Natural killer cell (primary cell): ENCODE data around the gene PIGA. TPM values are rescaled to one million over a fixed set of nuclear protein-coding genes. Genes with fewer than 3 reads are reported as not detected.
A peak's percentile ranks its signal among the peaks of the same experiment; 100 is the strongest.

Experiments used
- ATAC-seq, 3 donors: fragments of 150-1000 bp in 2 of 3; fragments of 200-7000 bp in 1 of 3; cut with Tn5 transposase; 1 replicate in 1 of 3; 2 replicates in 2 of 3; pipeline ENCODE4 v1.10.0; 2021; ENCODE audit warnings: mild to moderate bottlenecking in 2 of 3, moderate library complexity in 2 of 3
- DNase-seq, 2 donors: peaks; one replicate each; pipeline versions ENCODE4 v3.0.0 to v3.0.0-alpha.2; 2013 to 2021; ENCODE audit warnings: mixed read lengths in 1 of 2
- H3K27ac ChIP-seq: one replicate; pipeline ENCODE4 v1.5.1; 2013; ENCODE audit warnings: mild to moderate bottlenecking, low read length
- H3K27me3 ChIP-seq: one replicate; pipeline ENCODE4 v1.6.1; 2013; ENCODE audit warnings: low read length; ENCODE audit not compliant: control insufficient read depth, insufficient read depth
- H3K36me3 ChIP-seq: one replicate; pipeline ENCODE4 v1.6.1; 2013; ENCODE audit warnings: low read length; ENCODE audit not compliant: control insufficient read depth, insufficient read depth
- H3K4me1 ChIP-seq: one replicate; pipeline ENCODE4 v1.6.1; 2013; ENCODE audit warnings: low read length; ENCODE audit not compliant: control insufficient read depth, insufficient read depth
- H3K4me3 ChIP-seq: one replicate; pipeline ENCODE4 v1.5.1; 2013; ENCODE audit warnings: low read length
- H3K9me3 ChIP-seq: one replicate; pipeline ENCODE4 v1.6.1; 2013; ENCODE audit warnings: low read length; ENCODE audit not compliant: control insufficient read depth, insufficient read depth
- H3K27ac Mint-ChIP-seq, 2 donors: one replicate each; pipeline ENCODE4 v1.8.0; 2022; ENCODE audit warnings: mild to moderate bottlenecking in 2 of 2, mixed read lengths in 2 of 2, moderate library complexity in 1 of 2
- H3K27me3 Mint-ChIP-seq, 2 donors: one replicate each; pipeline ENCODE4 v1.8.0; 2022; ENCODE audit warnings: low read depth in 2 of 2, mixed read lengths in 2 of 2
- H3K36me3 Mint-ChIP-seq: one replicate; pipeline ENCODE4 v1.8.0; 2022; ENCODE audit warnings: mixed read lengths
- H3K4me1 Mint-ChIP-seq, 2 donors: one replicate each; pipeline ENCODE4 v1.8.0; 2022; ENCODE audit warnings: mixed read lengths in 2 of 2
- H3K4me3 Mint-ChIP-seq: one replicate; pipeline ENCODE4 v1.8.0; 2022; ENCODE audit warnings: mild to moderate bottlenecking, moderate library complexity, mixed read lengths
- H3K9me3 Mint-ChIP-seq, 2 donors: one replicate each; pipeline ENCODE4 v1.8.0; 2022; ENCODE audit warnings: mixed read lengths in 2 of 2
- WGBS: methylation state at CpG from one replicate; pipeline ENCODE4 v1.1.7; 2013; ENCODE audit warnings: missing lambda C conversion rate; ENCODE audit not compliant: insufficient coverage; 5-methylcytosine and 5-hydroxymethylcytosine counted together
- intact Hi-C: fragments of 100-400 bp; cut with micrococcal nuclease; formaldehyde crosslinking; loops from one replicate; pipeline ENCODE4 v1.14.2; 2022
- total RNA-seq, 4 donors: library from RNA; stranded (reverse); fragments of 120-200 nt in 1 of 4; gene quantifications; one replicate each; pipeline versions ENCODE4 v1.2.3 to v1.2.4, GENCODE V29; 2013 to 2022
- TF ChIP-seq, protein P1 (sequence below): fragments of 200-600 bp; IDR thresholded peaks from one replicate; pipeline ENCODE4 v1.8.0; 2022; ENCODE audit warnings: antibody characterized with exemption

The PIGA gene, protein sequence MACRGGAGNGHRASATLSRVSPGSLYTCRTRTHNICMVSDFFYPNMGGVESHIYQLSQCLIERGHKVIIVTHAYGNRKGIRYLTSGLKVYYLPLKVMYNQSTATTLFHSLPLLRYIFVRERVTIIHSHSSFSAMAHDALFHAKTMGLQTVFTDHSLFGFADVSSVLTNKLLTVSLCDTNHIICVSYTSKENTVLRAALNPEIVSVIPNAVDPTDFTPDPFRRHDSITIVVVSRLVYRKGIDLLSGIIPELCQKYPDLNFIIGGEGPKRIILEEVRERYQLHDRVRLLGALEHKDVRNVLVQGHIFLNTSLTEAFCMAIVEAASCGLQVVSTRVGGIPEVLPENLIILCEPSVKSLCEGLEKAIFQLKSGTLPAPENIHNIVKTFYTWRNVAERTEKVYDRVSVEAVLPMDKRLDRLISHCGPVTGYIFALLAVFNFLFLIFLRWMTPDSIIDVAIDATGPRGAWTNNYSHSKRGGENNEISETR
- total RNA-seq: 100 to 1,000 TPM in 1 of 3 donors, 10 to 100 TPM in 2; 71.8 to 111 (median 87.6) TPM
- 57.1 TPM for total RNA-seq (2013)

DNA sequence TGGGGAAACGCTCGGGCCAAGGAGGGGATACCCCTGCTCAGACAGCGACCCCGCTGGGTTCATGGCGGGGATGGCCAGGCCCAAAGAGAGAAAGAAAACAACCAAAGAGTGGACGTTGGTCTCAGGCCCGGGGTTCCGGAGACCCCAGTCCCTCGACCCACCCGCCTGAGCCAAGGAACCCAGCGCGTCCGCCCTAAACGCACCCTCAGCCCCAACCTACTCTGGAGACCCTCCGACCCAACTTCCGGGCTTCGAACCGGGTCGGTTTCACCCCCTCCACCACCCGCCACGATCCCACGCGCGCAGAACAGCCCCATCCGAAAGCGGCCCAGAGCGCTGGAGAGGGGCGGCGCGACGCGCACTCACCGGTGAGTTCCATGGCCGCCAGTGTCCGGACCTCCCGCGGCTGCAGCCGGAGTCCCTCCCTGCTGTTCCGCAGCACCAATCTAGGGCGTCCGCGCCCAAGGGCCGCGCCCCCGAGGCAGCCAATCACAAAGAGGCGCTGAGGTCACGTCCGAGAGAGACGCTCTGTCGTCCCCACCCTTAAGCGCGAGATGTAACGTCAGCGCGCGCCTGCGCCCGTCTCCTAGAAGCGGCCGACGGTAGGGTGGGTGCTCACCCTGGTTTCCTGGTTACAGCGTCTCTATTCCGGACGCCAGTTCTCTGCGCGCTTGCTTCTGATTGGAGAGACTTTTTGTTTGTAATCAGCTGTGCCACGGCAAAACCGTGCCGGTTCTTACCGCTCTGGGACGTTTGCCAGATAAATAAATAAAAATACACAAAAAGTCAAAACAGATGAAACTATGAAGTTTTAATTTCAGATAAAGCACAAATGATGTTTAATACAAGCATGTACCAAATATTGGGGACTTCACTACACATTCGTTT is at the start of gene PIGA:
Gene PIGA (minus strand): TSS at position 389 of the 888 bp plus-strand sequence. CDS start 3,593 bp downstream, outside the sequence.
- Mint-ChIP-seq H3K4me3 (peak within 1 kb of the TSS; percentile 89), H3K27ac (peak within 1 kb of the TSS; percentile 93), H3K36me3 (no peaks in the 10 kb centered on the region), H3K27me3 (peaks cover 8 to 34% of the 10 kb centered on the region in 2 donors), H3K9me3 (no peaks in the 10 kb centered on the region), H3K4me1 (peaks cover 0 to 14% of the 10 kb centered on the region in 2 donors)
- intact Hi-C loops: loop anchor here (10.0 kb wide), 3 partner anchors 339 to 1681 kb away; partner anchors contain the start of gene TCEANC
- ATAC-seq (peak; percentile 85 to 98 (median 88)), DNase-seq (peak; percentile 84 to 95)
- peak within 1 kb of the TSS; percentile 95 for H3K27ac ChIP-seq
- 0% methylated on average over 64 of the region's 72 CpGs for WGBS
- H3K4me3 ChIP-seq: peak within 1 kb of the TSS; percentile 94
- no peaks in the 10 kb centered on the region for H3K9me3 ChIP-seq
- H3K4me1 ChIP-seq: peaks cover 11% of the 10 kb centered on the region
- H3K36me3 ChIP-seq: peaks cover 10% of the 10 kb centered on the region
- H3K27me3 ChIP-seq: peaks cover 3% of the 10 kb centered on the region
- TF ChIP-seq, protein P1, sequence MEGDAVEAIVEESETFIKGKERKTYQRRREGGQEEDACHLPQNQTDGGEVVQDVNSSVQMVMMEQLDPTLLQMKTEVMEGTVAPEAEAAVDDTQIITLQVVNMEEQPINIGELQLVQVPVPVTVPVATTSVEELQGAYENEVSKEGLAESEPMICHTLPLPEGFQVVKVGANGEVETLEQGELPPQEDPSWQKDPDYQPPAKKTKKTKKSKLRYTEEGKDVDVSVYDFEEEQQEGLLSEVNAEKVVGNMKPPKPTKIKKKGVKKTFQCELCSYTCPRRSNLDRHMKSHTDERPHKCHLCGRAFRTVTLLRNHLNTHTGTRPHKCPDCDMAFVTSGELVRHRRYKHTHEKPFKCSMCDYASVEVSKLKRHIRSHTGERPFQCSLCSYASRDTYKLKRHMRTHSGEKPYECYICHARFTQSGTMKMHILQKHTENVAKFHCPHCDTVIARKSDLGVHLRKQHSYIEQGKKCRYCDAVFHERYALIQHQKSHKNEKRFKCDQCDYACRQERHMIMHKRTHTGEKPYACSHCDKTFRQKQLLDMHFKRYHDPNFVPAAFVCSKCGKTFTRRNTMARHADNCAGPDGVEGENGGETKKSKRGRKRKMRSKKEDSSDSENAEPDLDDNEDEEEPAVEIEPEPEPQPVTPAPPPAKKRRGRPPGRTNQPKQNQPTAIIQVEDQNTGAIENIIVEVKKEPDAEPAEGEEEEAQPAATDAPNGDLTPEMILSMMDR: no peak

DNA sequence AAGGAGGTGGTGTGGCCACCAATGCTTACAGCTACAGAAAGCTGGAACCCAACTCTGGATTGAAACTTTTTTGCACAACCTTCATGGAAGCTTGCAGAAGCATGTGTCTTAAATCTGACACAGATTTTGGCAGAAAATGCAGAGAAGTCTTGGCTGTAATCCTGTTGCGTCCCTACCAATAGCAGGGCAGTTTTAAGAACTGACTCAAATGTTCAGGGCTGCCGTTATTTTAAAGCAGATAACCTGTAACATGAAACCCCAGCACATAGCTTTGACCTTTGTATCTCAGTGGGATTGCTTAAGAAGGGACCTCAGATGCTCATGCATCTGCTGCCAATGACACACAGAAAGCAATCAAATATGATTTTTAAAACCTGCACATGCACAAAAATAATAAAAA is 49.0 kb upstream of the PIGA start, which contains the start of gene VEGFD:
Gene VEGFD (minus strand): TSS at position 110 of the 400 bp plus-strand sequence. CDS start 467 bp downstream, outside the sequence.
- no peak within 1 kb of the TSS for H3K27ac Mint-ChIP-seq
- intact Hi-C loops: no loop called here

DNA sequence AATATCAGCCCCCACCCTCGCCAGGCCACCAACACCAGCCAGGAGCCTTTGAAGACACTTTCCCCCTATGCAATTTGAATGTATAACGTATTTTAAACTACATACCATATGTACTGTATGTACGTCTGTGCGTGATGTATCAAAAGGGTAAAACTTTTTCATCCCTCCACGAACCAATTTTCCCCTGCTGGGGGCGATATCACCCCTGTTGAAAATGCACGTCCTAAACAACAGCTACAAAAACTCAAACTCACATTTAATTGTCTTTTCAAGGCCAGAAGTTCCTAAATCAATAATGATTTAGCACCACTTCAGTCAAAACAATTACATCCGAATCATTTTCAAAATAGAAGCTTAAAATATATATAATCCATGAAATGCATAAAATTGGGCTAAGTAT is 47.5 kb upstream of the PIGA start:
- TF ChIP-seq, protein P1: no peak
- H3K36me3 ChIP-seq: no peaks in the 10 kb centered on the region
- peaks cover 6 to 56% of the 10 kb centered on the region in 2 donors for H3K27me3 Mint-ChIP-seq
- H3K4me1 Mint-ChIP-seq: no peaks in the 10 kb centered on the region
- no peaks in the 10 kb centered on the region for H3K27me3 ChIP-seq
- no peaks in the 10 kb centered on the region for H3K9me3 ChIP-seq
- WGBS: 83% methylated on average over 8 of the region's 8 CpGs
- intact Hi-C loops: no loop called here
- no peaks in the 10 kb centered on the region for H3K36me3 Mint-ChIP-seq
- H3K4me3 Mint-ChIP-seq: no peak overlapping the region
- H3K4me1 ChIP-seq: no peaks in the 10 kb centered on the region
- no peak for DNase-seq
- ATAC-seq: no peak
- H3K27ac ChIP-seq: no peak overlapping the region
- H3K9me3 Mint-ChIP-seq: no peaks in the 10 kb centered on the region
- H3K4me3 ChIP-seq: no peak overlapping the region
- H3K27ac Mint-ChIP-seq: no peak overlapping the region

More for the DNA sequence above, 49.0 kb upstream of the PIGA start, which contains the start of gene VEGFD:
- Histone ChIP-seq H3K27me3 (no peaks in the 10 kb centered on the region), H3K36me3 (no peaks in the 10 kb centered on the region), H3K27ac (no peak within 1 kb of the TSS), H3K4me3 (no peak within 1 kb of the TSS), H3K9me3 (no peaks in the 10 kb centered on the region), H3K4me1 (no peaks in the 10 kb centered on the region)
- no peak for DNase-seq
- H3K36me3 Mint-ChIP-seq: no peaks in the 10 kb centered on the region
- H3K4me1 Mint-ChIP-seq: no peaks in the 10 kb centered on the region
- no peak for ATAC-seq
- H3K27me3 Mint-ChIP-seq: peaks cover 6 to 49% of the 10 kb centered on the region in 2 donors
- WGBS: 97% methylated on average over 2 of the region's 2 CpGs
- TF ChIP-seq, protein P1: no peak
- H3K4me3 Mint-ChIP-seq: no peak within 1 kb of the TSS
- H3K9me3 Mint-ChIP-seq: no peaks in the 10 kb centered on the region
